Measurements from ENCODE around the gene HLA-C.

GRCh38 chr6:31294056-31294455 is 22.2 kb upstream of the HLA-C start:
- TF ChIP-seq CTCF (IDR thresholded peaks at IDR 0.05 in 2 of 3, conservative IDR thresholded peaks at IDR 0.05 in 1 of 3; ENCODE audit: control insufficient read depth in 2 of 3, extremely low read depth in 1 of 3, insufficient read depth in 1 of 3, low read depth in 3 of 3, low read length in 3 of 3) (no peak), CEBPB (IDR thresholded peaks at IDR 0.05; ENCODE audit: borderline replicate concordance in 1 of 2, low read depth in 2 of 2, low read length in 2 of 2) (no peak), RCOR1 (conservative IDR thresholded peaks at IDR 0.05; ENCODE audit: low read depth, low read length) (no peak), TARDBP (IDR thresholded peaks at IDR 0.05; ENCODE audit: borderline replicate concordance) (no peak), EP300 (IDR thresholded peaks at IDR 0.05; ENCODE audit: borderline replicate concordance in 1 of 2, control insufficient read depth in 1 of 2, low read depth in 2 of 2, low read length in 2 of 2) (no peak)

Measured in GM12878 (cell line).